ENCODE results near the gene VWA3A. TPM values are rescaled to one million over a fixed set of nuclear protein-coding genes. Genes with fewer than 3 reads are reported as not detected.

Gene VWA3A
- total RNA-seq, 1 experiment from 2014 or later = 0.64 TPM

- no peaks in the 10 kb centered on the region for H3K36me3 ChIP-seq (ENCODE audit: insufficient read depth, low read length, poor library complexity, severe bottlenecking)
- H3K4me1 ChIP-seq (ENCODE audit: insufficient read depth, low read length, poor library complexity, severe bottlenecking) = no peaks in the 10 kb centered on the region
- no peaks in the 10 kb centered on the region for H3K9me3 ChIP-seq (ENCODE audit: low read depth, low read length, poor library complexity, severe bottlenecking)
- DNase-seq (ENCODE audit: low spot score) = no peak
- no peak for TF ChIP-seq CTCF (conservative IDR thresholded peaks at IDR 0.05; ENCODE audit: low read depth, low read length)
- no peak for TF ChIP-seq EZH2 (IDR thresholded peaks at IDR 0.05; ENCODE audit: borderline replicate concordance, low read depth, low read length, poor library complexity, severe bottlenecking)
- BruUV-seq (replicated peaks) = no TSS peak
- ChIA-PET POLR2A (ENCODE audit: low non-redundant PET) (no interaction called here), CTCF (interaction anchor here (1.0 kb wide), 1 partner anchor 11 kb away, joined by 3 read pairs; no protein-coding TSS in a partner anchor)
- H3K4me3 ChIP-seq (ENCODE audit: low read depth, low read length, poor library complexity, severe bottlenecking) = no peak overlapping the region
- intact Hi-C loops (cut with micrococcal nuclease; ENCODE audit: unreplicated experiment) = no loop called here
- no peak overlapping the region for H3K27ac ChIP-seq (ENCODE audit: low read depth, low read length, poor library complexity, severe bottlenecking)
- no peaks in the 10 kb centered on the region for H3K27me3 ChIP-seq (replicated peaks; ENCODE audit: insufficient read depth, low read depth, low read length, poor library complexity)
These were observed 3.7 kb upstream of the VWA3A start for GRCh38 chr16:22088642-22089041.

GRCh38 chr16:22089910-22090309, 2.4 kb upstream of the VWA3A start:
- ChIA-PET POLR2A (ENCODE audit: low non-redundant PET) (interaction anchor here (0.6 kb wide), 1 partner anchor 99 kb away, joined by 7 read pairs; no protein-coding TSS in a partner anchor), CTCF (no interaction called here)
- Histone ChIP-seq H3K4me1 (ENCODE audit: insufficient read depth, low read length, poor library complexity, severe bottlenecking) (no peaks in the 10 kb centered on the region), H3K27me3 (replicated peaks; ENCODE audit: insufficient read depth, low read depth, low read length, poor library complexity) (no peaks in the 10 kb centered on the region), H3K9me3 (ENCODE audit: low read depth, low read length, poor library complexity, severe bottlenecking) (no peaks in the 10 kb centered on the region), H3K27ac (ENCODE audit: low read depth, low read length, poor library complexity, severe bottlenecking) (no peak overlapping the region), H3K36me3 (ENCODE audit: insufficient read depth, low read length, poor library complexity, severe bottlenecking) (no peaks in the 10 kb centered on the region), H3K4me3 (ENCODE audit: low read depth, low read length, poor library complexity, severe bottlenecking) (no peak overlapping the region)
- intact Hi-C loops (cut with micrococcal nuclease; ENCODE audit: unreplicated experiment) = no loop called here
- TF ChIP-seq EZH2 (IDR thresholded peaks at IDR 0.05; ENCODE audit: borderline replicate concordance, low read depth, low read length, poor library complexity, severe bottlenecking) (no peak), CTCF (conservative IDR thresholded peaks at IDR 0.05; ENCODE audit: low read depth, low read length) (no peak)
- no TSS peak for BruUV-seq (replicated peaks)
- DNase-seq (ENCODE audit: low spot score) = no peak

- Histone ChIP-seq H3K27me3 (replicated peaks; ENCODE audit: insufficient read depth, low read depth, low read length, poor library complexity) (no peaks in the 10 kb centered on the region), H3K27ac (ENCODE audit: low read depth, low read length, poor library complexity, severe bottlenecking) (no peak overlapping the region), H3K4me1 (ENCODE audit: insufficient read depth, low read length, poor library complexity, severe bottlenecking) (no peaks in the 10 kb centered on the region), H3K9me3 (ENCODE audit: low read depth, low read length, poor library complexity, severe bottlenecking) (no peaks in the 10 kb centered on the region), H3K4me3 (ENCODE audit: low read depth, low read length, poor library complexity, severe bottlenecking) (no peak overlapping the region), H3K36me3 (ENCODE audit: insufficient read depth, low read length, poor library complexity, severe bottlenecking) (no peaks in the 10 kb centered on the region)
- POLR2A ChIA-PET (ENCODE audit: low non-redundant PET) = no interaction called here
- no peak for DNase-seq (ENCODE audit: low spot score)
- no TSS peak for BruUV-seq (replicated peaks)
- CTCF ChIA-PET = no interaction called here
- TF ChIP-seq CTCF (conservative IDR thresholded peaks at IDR 0.05; ENCODE audit: low read depth, low read length) = no peak
- TF ChIP-seq EZH2 (IDR thresholded peaks at IDR 0.05; ENCODE audit: borderline replicate concordance, low read depth, low read length, poor library complexity, severe bottlenecking) = no peak
- intact Hi-C loops (cut with micrococcal nuclease; ENCODE audit: unreplicated experiment) = no loop called here
These were observed 620 bp upstream of the VWA3A start for GRCh38 chr16:22091721-22092120.
